Measurements from ENCODE around the gene WDR86. TPM values are rescaled to one million over a fixed set of nuclear protein-coding genes. Genes with fewer than 3 reads are reported as not detected.

WDR86 gene
- total RNA-seq, 1 experiment from 2014 or later = not detected

DNA sequence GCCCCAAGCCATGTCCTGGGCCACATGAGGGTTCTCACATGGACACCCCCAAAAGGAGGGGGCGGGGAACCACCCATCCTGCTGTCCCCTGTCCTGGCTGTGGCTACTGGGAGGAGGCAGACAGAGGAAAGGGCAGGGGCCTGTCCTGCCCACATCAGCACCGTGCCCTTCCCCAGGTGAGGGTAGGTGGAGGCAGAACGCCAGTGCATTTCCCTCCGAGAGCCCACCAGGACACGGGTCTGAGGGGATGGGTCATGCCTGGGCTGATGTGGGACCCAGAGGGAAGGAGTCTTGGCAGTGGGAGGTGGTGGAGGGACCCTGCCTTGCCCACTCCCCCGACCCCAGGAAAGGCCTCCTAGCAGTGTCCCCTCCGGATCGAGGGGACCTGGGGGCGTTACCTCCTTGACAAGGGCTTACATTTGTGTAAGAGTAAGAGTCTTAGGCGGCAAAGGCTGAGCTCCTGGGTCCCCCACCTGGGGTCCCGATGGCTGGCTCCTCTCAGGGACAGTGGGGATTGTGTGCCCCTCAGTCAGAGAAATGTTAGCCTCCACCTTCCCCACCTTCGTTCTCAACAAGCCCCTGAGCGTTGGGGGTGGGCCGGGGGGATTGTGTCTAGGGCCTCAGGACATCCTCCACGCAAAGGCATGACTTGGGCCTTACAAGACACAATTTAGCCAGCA, 24.0 kb upstream of the WDR86 start:
- intact Hi-C loops (cut with micrococcal nuclease) = no loop called here
- BruUV-seq (replicated peaks) = no TSS peak

More for the DNA sequence above, 24.0 kb upstream of the WDR86 start:
- Histone ChIP-seq H3K9ac (ENCODE audit: low read length) (no peak overlapping the region), H3K79me2 (ENCODE audit: insufficient read depth, low read length) (no peaks in the 10 kb centered on the region), H3K9me2 (ENCODE audit: insufficient read depth) (no peaks in the 10 kb centered on the region), H3K4me3 (replicated peaks in 1 of 2; ENCODE audit: low read depth in 1 of 2, low read length in 2 of 2) (no peak overlapping the region), H2AFZ (ENCODE audit: low read depth, low read length, poor library complexity, severe bottlenecking) (no peak overlapping the region), H3K9me3 (ENCODE audit: control insufficient read depth in 1 of 2, insufficient read depth in 1 of 2, low read depth in 1 of 2, low read length in 2 of 2) (no peaks in the 10 kb centered on the region), H3K36me3 (ENCODE audit: control insufficient read depth in 1 of 2, insufficient read depth in 2 of 2, low read length in 2 of 2) (no peaks in the 10 kb centered on the region), H3K4me2 (ENCODE audit: low read length) (no peak overlapping the region), H3K27me3 (ENCODE audit: insufficient read depth, low read length) (no peaks in the 10 kb centered on the region), H3K4me1 (ENCODE audit: control insufficient read depth in 1 of 2, insufficient read depth in 2 of 2, low read length in 2 of 2) (peaks cover 14 to 24% of the 10 kb centered on the region in 2 experiments), H4K20me1 (ENCODE audit: insufficient read depth) (no peaks in the 10 kb centered on the region), H3K27ac (ENCODE audit: low read depth, low read length) (no peak overlapping the region)
- no peak for TF ChIP-seq EZH2 (IDR thresholded peaks at IDR 0.05)
- no peak for TF ChIP-seq RAD21 (IDR thresholded peaks at IDR 0.05; ENCODE audit: low read depth)
- TF ChIP-seq ELF1 (IDR thresholded peaks at IDR 0.05; ENCODE audit: borderline replicate concordance, low read depth) = no peak
- TF ChIP-seq, protein P1, sequence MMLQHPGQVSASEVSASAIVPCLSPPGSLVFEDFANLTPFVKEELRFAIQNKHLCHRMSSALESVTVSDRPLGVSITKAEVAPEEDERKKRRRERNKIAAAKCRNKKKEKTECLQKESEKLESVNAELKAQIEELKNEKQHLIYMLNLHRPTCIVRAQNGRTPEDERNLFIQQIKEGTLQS (IDR thresholded peaks at IDR 0.05) = no peak
- no peak for TF ChIP-seq FOSL1 (IDR thresholded peaks at IDR 0.05; ENCODE audit: low read depth)
- TF ChIP-seq, protein P2, sequence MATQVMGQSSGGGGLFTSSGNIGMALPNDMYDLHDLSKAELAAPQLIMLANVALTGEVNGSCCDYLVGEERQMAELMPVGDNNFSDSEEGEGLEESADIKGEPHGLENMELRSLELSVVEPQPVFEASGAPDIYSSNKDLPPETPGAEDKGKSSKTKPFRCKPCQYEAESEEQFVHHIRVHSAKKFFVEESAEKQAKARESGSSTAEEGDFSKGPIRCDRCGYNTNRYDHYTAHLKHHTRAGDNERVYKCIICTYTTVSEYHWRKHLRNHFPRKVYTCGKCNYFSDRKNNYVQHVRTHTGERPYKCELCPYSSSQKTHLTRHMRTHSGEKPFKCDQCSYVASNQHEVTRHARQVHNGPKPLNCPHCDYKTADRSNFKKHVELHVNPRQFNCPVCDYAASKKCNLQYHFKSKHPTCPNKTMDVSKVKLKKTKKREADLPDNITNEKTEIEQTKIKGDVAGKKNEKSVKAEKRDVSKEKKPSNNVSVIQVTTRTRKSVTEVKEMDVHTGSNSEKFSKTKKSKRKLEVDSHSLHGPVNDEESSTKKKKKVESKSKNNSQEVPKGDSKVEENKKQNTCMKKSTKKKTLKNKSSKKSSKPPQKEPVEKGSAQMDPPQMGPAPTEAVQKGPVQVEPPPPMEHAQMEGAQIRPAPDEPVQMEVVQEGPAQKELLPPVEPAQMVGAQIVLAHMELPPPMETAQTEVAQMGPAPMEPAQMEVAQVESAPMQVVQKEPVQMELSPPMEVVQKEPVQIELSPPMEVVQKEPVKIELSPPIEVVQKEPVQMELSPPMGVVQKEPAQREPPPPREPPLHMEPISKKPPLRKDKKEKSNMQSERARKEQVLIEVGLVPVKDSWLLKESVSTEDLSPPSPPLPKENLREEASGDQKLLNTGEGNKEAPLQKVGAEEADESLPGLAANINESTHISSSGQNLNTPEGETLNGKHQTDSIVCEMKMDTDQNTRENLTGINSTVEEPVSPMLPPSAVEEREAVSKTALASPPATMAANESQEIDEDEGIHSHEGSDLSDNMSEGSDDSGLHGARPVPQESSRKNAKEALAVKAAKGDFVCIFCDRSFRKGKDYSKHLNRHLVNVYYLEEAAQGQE (IDR thresholded peaks at IDR 0.05; ENCODE audit: low read depth) = no peak
- TF ChIP-seq ZNF274 (IDR thresholded peaks at IDR 0.05; ENCODE audit: low read depth, low read length) = no peak
- TF ChIP-seq EZH2phosphoT487 (IDR thresholded peaks at IDR 0.05; ENCODE audit: borderline replicate concordance) = no peak
- TF ChIP-seq TCF7L2 (IDR thresholded peaks at IDR 0.05; ENCODE audit: borderline replicate concordance, extremely low read depth, insufficient read depth, insufficient read length) = no peak
- TF ChIP-seq, protein P3, sequence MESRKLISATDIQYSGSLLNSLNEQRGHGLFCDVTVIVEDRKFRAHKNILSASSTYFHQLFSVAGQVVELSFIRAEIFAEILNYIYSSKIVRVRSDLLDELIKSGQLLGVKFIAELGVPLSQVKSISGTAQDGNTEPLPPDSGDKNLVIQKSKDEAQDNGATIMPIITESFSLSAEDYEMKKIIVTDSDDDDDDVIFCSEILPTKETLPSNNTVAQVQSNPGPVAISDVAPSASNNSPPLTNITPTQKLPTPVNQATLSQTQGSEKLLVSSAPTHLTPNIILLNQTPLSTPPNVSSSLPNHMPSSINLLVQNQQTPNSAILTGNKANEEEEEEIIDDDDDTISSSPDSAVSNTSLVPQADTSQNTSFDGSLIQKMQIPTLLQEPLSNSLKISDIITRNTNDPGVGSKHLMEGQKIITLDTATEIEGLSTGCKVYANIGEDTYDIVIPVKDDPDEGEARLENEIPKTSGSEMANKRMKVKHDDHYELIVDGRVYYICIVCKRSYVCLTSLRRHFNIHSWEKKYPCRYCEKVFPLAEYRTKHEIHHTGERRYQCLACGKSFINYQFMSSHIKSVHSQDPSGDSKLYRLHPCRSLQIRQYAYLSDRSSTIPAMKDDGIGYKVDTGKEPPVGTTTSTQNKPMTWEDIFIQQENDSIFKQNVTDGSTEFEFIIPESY (IDR thresholded peaks at IDR 0.05; ENCODE audit: extremely low read depth, insufficient replicate concordance, low read length) = no peak
- ChIA-PET CTCF (no interaction called here), POLR2A (no interaction called here), RAD21 (ENCODE audit: low non-redundant PET in 1 of 2, low total read pairs in 2 of 2, uncharacterized antibody in 2 of 2, unreplicated experiment in 2 of 2) (no interaction called here)
- DNase-seq (ENCODE audit: low read depth, low spot score) (no peak), ATAC-seq (no peak)

All from HCT116 (cell line).